Left ventricle myocardium inferior (tissue), 1 donor: ENCODE measurements around the gene NR2C2. TPM values are rescaled to one million over a fixed set of nuclear protein-coding genes. Genes with fewer than 3 reads are reported as not detected.

Source experiments
- DNase-seq: peaks from one replicate; pipeline ENCODE4 v3.0.0-alpha.2; 2020
- H3K27ac ChIP-seq: fragments of 200-600 bp; replicated peaks from 2 replicates; pipeline ENCODE4 v1.8.0; 2021
- H3K27me3 ChIP-seq: fragments of 200-600 bp; 2 replicates; pipeline ENCODE4 v1.8.0; 2021; ENCODE audit warnings: low read depth
- H3K36me3 ChIP-seq: fragments of 200-600 bp; 2 replicates; pipeline ENCODE4 v1.8.0; 2021
- H3K4me1 ChIP-seq: fragments of 200-600 bp; 2 replicates; pipeline ENCODE4 v1.8.0; 2021
- H3K4me3 ChIP-seq: fragments of 200-600 bp; 2 replicates; pipeline ENCODE4 v1.8.0; 2021; ENCODE audit warnings: mild to moderate bottlenecking, moderate library complexity
- H3K9me3 ChIP-seq: fragments of 200-600 bp; replicated peaks from 2 replicates; pipeline ENCODE4 v1.8.0; 2021
- intact Hi-C: fragments of 100-400 bp; cut with micrococcal nuclease; formaldehyde crosslinking; loops from one replicate; pipeline ENCODE4 v1.11.0; 2022
- total RNA-seq: library from RNA; stranded (reverse); fragmentation: NEBNext Ultra II Directional; extraction: Animal tissue kit (Norgen Biotek cat#: 25700); gene quantifications from one replicate; pipeline ENCODE4 v1.2.1, GENCODE V29; 2021
- TF ChIP-seq, protein P1 (sequence below): fragments of 200-600 bp; IDR thresholded peaks from 2 replicates; pipeline ENCODE4 v1.8.0; 2021; ENCODE audit warnings: antibody characterized with exemption, mild to moderate bottlenecking, borderline replicate concordance
- donor health status: DM: no; HTN: yes; CAD: no; lungs with severe emphysema.

The NR2C2 gene
- total RNA-seq, 1 donor from 2014 or later = 27.4 TPM

DNA sequence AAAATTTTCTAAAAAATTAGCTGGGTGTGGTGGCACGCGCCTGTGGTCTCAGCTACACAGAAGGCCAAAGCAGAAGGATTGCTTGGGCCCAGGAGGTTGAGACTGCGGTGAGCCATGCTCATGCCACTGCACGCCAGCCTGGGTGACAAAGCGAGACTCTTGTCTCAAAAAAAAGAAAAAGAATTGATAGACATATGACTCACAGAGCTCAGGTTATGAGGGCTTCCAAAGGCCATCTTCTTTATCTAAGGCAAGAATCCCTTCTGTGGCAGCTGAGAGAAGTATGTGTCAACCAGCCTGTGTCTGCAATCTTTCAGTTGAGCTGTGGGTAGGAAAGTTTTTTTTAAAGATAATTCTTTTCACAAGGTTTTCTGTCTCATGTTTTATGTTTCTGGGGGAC, 63.8 kb downstream of the NR2C2 start:
- Histone ChIP-seq H3K36me3 (peaks cover 50% of the 10 kb centered on the region), H3K27me3 (no peaks in the 10 kb centered on the region), H3K27ac (no peak overlapping the region), H3K4me1 (peaks cover 21% of the 10 kb centered on the region), H3K4me3 (no peak overlapping the region), H3K9me3 (no peaks in the 10 kb centered on the region)
- DNase-seq = no peak
- TF ChIP-seq, protein P1, sequence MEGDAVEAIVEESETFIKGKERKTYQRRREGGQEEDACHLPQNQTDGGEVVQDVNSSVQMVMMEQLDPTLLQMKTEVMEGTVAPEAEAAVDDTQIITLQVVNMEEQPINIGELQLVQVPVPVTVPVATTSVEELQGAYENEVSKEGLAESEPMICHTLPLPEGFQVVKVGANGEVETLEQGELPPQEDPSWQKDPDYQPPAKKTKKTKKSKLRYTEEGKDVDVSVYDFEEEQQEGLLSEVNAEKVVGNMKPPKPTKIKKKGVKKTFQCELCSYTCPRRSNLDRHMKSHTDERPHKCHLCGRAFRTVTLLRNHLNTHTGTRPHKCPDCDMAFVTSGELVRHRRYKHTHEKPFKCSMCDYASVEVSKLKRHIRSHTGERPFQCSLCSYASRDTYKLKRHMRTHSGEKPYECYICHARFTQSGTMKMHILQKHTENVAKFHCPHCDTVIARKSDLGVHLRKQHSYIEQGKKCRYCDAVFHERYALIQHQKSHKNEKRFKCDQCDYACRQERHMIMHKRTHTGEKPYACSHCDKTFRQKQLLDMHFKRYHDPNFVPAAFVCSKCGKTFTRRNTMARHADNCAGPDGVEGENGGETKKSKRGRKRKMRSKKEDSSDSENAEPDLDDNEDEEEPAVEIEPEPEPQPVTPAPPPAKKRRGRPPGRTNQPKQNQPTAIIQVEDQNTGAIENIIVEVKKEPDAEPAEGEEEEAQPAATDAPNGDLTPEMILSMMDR = no peak
- intact Hi-C loops = no loop called here

DNA sequence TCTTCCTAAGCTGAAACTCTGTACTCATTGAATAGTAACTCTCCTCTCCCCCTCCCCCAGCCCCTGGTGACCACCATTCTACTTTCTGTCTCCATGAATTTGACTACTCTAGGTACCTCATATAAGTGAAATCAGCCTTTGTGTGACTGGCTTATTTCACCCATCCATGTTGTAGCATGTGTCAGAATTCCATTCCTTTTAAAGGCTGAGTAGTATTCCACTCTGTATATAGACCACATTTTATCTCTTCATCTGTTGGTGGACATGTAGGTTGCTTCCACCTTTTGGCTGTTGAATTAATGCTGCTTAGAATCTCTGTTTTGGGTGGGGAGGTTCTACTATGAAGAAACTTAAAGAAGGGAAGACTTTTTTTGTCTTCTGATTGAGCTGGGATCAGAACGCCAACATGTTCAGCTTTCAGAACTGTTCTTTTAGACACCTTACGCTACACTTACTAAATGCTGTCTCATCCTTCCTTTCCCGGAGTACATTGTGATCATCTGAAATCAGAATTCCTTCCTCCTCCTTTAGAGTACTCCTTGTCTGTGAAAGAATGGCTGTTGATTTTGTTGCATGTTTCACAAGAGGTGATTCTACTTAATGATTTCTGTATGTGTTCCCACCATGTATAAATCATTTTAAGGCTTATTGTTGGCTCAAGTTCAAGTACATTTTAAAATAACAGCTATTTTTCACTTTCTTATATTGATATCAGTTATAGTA, 67.4 kb downstream of the NR2C2 start:
- TF ChIP-seq, protein P1 = no peak
- no peak overlapping the region for H3K27ac ChIP-seq
- H3K9me3 ChIP-seq = no peaks in the 10 kb centered on the region
- peaks cover 8% of the 10 kb centered on the region for H3K4me1 ChIP-seq
- no peak for DNase-seq
- no peaks in the 10 kb centered on the region for H3K27me3 ChIP-seq
- intact Hi-C loops = no loop called here
- H3K36me3 ChIP-seq = peaks cover 65% of the 10 kb centered on the region
- H3K4me3 ChIP-seq = no peak overlapping the region

DNA sequence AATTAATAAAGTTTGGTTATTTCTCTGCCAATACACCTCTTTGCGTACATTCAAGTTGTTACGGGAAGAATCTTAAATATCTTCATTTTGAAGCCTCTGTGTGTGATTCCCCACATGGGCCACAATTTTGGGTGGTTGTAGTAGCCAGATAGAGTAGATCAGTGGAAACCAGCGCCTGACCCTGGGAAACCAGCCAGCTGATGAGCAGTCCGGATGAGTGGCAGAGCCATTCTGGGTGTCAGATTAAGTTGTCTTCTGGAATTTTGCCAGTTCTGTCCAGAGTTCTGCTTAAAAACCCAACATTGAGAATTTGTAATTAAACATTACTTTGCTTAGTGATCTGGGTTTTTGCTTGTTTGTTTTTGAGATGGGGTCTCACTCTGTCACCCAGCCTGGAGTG, 68.1 kb downstream of the NR2C2 start:
- Histone ChIP-seq H3K27ac (no peak overlapping the region), H3K36me3 (peaks cover 71% of the 10 kb centered on the region), H3K27me3 (no peaks in the 10 kb centered on the region), H3K9me3 (no peaks in the 10 kb centered on the region), H3K4me3 (no peak overlapping the region), H3K4me1 (peaks cover 8% of the 10 kb centered on the region)
- DNase-seq = no peak
- intact Hi-C loops = no loop called here
- TF ChIP-seq, protein P1 = no peak

DNA sequence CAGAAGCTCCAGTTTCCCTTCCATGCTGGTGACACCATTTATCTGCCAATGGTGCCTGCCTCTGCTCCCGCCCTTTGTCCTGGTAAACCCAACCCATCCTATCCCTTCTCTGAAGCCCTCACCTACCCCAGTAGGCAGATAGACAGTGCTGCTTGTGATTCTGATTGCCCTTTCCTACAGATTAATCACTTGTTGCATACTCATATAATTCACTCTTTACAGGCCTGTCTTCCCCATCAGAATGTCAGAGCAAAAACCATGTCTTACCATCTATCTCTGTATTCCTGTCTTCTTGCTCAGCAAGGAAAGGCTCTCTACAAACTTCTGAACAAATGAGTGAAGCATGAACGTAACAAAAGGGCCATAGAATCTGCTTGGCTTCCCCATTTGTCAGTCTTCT, 69.8 kb downstream of the NR2C2 start:
- Histone ChIP-seq H3K27me3 (no peaks in the 10 kb centered on the region), H3K27ac (no peak overlapping the region), H3K4me1 (peaks cover 4% of the 10 kb centered on the region), H3K36me3 (peaks cover 86% of the 10 kb centered on the region), H3K4me3 (no peak overlapping the region), H3K9me3 (no peaks in the 10 kb centered on the region)
- intact Hi-C loops = no loop called here
- DNase-seq = no peak
- TF ChIP-seq, protein P1 = no peak

DNA sequence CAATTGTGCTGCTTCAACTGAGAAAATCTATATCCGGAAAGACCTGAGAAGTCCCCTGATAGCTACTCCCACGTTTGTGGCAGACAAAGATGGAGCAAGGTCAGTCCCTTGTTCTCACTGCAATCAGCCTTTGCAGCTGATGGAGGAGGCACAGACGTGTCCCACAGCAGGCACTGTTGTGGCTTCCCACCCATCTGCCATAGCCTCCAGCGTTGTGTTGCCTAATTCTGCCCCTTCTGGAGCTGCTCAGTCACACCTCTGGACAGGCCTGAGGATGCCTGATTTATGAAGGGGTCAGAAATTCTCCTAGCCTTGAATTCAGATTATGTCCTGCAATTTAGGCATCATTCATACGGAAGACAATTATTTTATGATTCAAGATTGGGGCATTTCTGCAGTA, 75.9 kb downstream of the NR2C2 start:
- Histone ChIP-seq H3K4me1 (no peaks in the 10 kb centered on the region), H3K4me3 (no peak overlapping the region), H3K9me3 (no peaks in the 10 kb centered on the region), H3K27me3 (no peaks in the 10 kb centered on the region), H3K27ac (no peak overlapping the region), H3K36me3 (peaks cover 97% of the 10 kb centered on the region)
- TF ChIP-seq, protein P1 = no peak
- DNase-seq = no peak
- intact Hi-C loops = no loop called here
